H1 (cell line): Measurements from ENCODE around the gene HACD1. TPM values are rescaled to one million over a fixed set of nuclear protein-coding genes. Genes with fewer than 3 reads are reported as not detected.

ENCODE experiments used
- CTCF ChIA-PET: fragments of 300-600 bp; sonication (Branson Sonifier 250); formaldehyde crosslinking; loops from one replicate; lab custom pipeline; 2021; ENCODE audit not compliant: partially characterized antibody; lab: Charles Lee
- POLR2A ChIA-PET: fragments of 300-600 bp; sonication (Branson Sonifier 250); formaldehyde crosslinking; loops from one replicate; lab custom pipeline; 2021; ENCODE audit warnings: inconsistent platforms; ENCODE audit not compliant: partially characterized antibody; lab: Charles Lee
- DNase-seq, 2 experiments: peaks; one replicate each; pipeline versions ENCODE4 v3.0.0 to v3.0.0-alpha.2; 2010 to 2022; ENCODE audit warnings: low spot score in 2 of 2, low read depth in 1 of 2, mixed read lengths in 1 of 2
- FAIRE-seq: peaks from 2 replicates; lab custom pipeline; 2011; peaks lifted over from hg19 to GRCh38; lab: Jason Lieb, UNC
- H2AFZ ChIP-seq: 2 replicates; pipeline ENCODE4 v1.8.1; 2012; ENCODE audit warnings: low read length, inconsistent platforms
- H2AK5ac ChIP-seq: 2 replicates; pipeline ENCODE4 v1.6.1; 2013; ENCODE audit warnings: low read depth, low read length
- H2BK120ac ChIP-seq: replicated peaks from 2 replicates; pipeline ENCODE3; 2013; ENCODE audit warnings: low read depth, low read length, inconsistent platforms
- H2BK12ac ChIP-seq: 2 replicates; pipeline ENCODE4 v1.6.1; 2013; ENCODE audit warnings: low read depth, low read length
- H2BK15ac ChIP-seq: 2 replicates; pipeline ENCODE4 v1.6.1; 2013; ENCODE audit warnings: low read length
- H2BK20ac ChIP-seq: 2 replicates; pipeline ENCODE4 v1.6.1; 2013; ENCODE audit warnings: low read length
- H2BK5ac ChIP-seq: 2 replicates; pipeline ENCODE4 v1.6.1; 2013; ENCODE audit warnings: low read depth, low read length
- H3K14ac ChIP-seq: 2 replicates; pipeline ENCODE4 v1.6.1; 2013; ENCODE audit warnings: inconsistent platforms; ENCODE audit not compliant: insufficient read length
- H3K18ac ChIP-seq: 2 replicates; pipeline ENCODE4 v1.6.1; 2013; ENCODE audit warnings: low read length; ENCODE audit errors: extremely low read depth
- H3K23ac ChIP-seq: 2 replicates; pipeline ENCODE4 v1.6.1; 2013; ENCODE audit warnings: inconsistent platforms; ENCODE audit not compliant: insufficient read length
- H3K23me2 ChIP-seq: 2 replicates; pipeline ENCODE4 v1.6.1; 2013; ENCODE audit warnings: low read depth, low read length
- H3K27ac ChIP-seq: 2 replicates; pipeline ENCODE4 v1.6.1; 2011; ENCODE audit warnings: low read depth, low read length, inconsistent platforms
- H3K27me3 ChIP-seq, 4 experiments: replicated peaks in 1 of 4; 1 replicate in 1 of 4; 2 replicates in 3 of 4; pipeline versions ENCODE4 v1.6.1 to v1.8.1; 2011 to 2013; ENCODE audit warnings: low read length in 3 of 4, mild to moderate bottlenecking in 3 of 4, inconsistent platforms in 2 of 4, mixed read lengths in 2 of 4, moderate library complexity in 1 of 4; ENCODE audit not compliant: control insufficient read depth in 3 of 4, insufficient read depth in 3 of 4; ENCODE audit errors: extremely low read depth in 1 of 4
- H3K36me3 ChIP-seq, 4 experiments: 2 replicates each; pipeline versions ENCODE4 v1.6.1 to v1.8.1; 2011 to 2013; ENCODE audit warnings: mild to moderate bottlenecking in 4 of 4, low read length in 3 of 4, moderate library complexity in 2 of 4, control low read depth in 1 of 4, inconsistent platforms in 1 of 4; ENCODE audit not compliant: insufficient read depth in 4 of 4, control insufficient read depth in 2 of 4
- H3K4ac ChIP-seq: replicated peaks from 2 replicates; pipeline ENCODE3; 2013; ENCODE audit warnings: low read length, low read depth, mixed read lengths, inconsistent platforms; ENCODE audit not compliant: insufficient read length
- H3K4me1 ChIP-seq, 4 experiments: replicated peaks in 1 of 4; 1 replicate in 1 of 4; 2 replicates in 3 of 4; pipeline versions ENCODE4 v1.6.1 to v1.8.1; 2011 to 2013; ENCODE audit warnings: low read length in 3 of 4, inconsistent platforms in 2 of 4, mixed read lengths in 1 of 4; ENCODE audit not compliant: insufficient read depth in 4 of 4, control insufficient read depth in 3 of 4
- H3K4me2 ChIP-seq, 2 experiments: 2 replicates each; pipeline versions ENCODE4 v1.6.1 to v1.8.1; 2011 to 2013; ENCODE audit warnings: low read depth in 2 of 2, low read length in 2 of 2, control low read depth in 1 of 2, inconsistent platforms in 1 of 2, mild to moderate bottlenecking in 1 of 2; ENCODE audit not compliant: insufficient read depth in 1 of 2
- H3K4me3 ChIP-seq, 4 experiments: fragments of 200-600, 300-600 bp in 1 of 4; sonication (generic), shearing (Covaris generic), sonication (Bioruptor Twin) in 1 of 4; 2 replicates each; pipeline versions ENCODE4 v1.5.1 to v1.8.1; 2011 to 2016; ENCODE audit warnings: low read length in 4 of 4, low read depth in 3 of 4, control low read depth in 2 of 4, inconsistent platforms in 2 of 4, mild to moderate bottlenecking in 2 of 4, mixed read lengths in 1 of 4, moderate library complexity in 1 of 4; ENCODE audit not compliant: insufficient read depth in 2 of 4; ENCODE audit errors: extremely low read depth in 1 of 4
- H3K56ac ChIP-seq: replicated peaks from 2 replicates; pipeline ENCODE3; 2013; ENCODE audit warnings: low read depth, mild to moderate bottlenecking, mixed read lengths, low read length, inconsistent platforms; ENCODE audit not compliant: insufficient read length
- H3K79me1 ChIP-seq: 2 replicates; pipeline ENCODE4 v1.6.1; 2013; ENCODE audit warnings: low read depth, low read length, control low read depth
- H3K79me2 ChIP-seq, 2 experiments: 2 replicates each; pipeline versions ENCODE4 v1.6.1 to v1.8.1; 2012 to 2013; ENCODE audit warnings: low read length in 2 of 2, mild to moderate bottlenecking in 2 of 2, inconsistent platforms in 1 of 2; ENCODE audit not compliant: insufficient read depth in 2 of 2, control insufficient read depth in 1 of 2
- H3K9ac ChIP-seq, 4 experiments: replicated peaks in 1 of 4; 1 replicate in 1 of 4; 2 replicates in 3 of 4; pipeline versions ENCODE4 v1.6.1 to v1.8.1; 2011 to 2013; ENCODE audit warnings: low read depth in 3 of 4, low read length in 3 of 4, control low read depth in 2 of 4, mild to moderate bottlenecking in 2 of 4, moderate library complexity in 2 of 4, inconsistent platforms in 1 of 4; ENCODE audit errors: extremely low read depth in 1 of 4
- H3K9me3 ChIP-seq, 2 experiments: 2 replicates each; pipeline versions ENCODE4 v1.6.1 to v1.8.1; 2012 to 2013; ENCODE audit warnings: mild to moderate bottlenecking in 2 of 2, moderate library complexity in 2 of 2, control low read depth in 1 of 2, inconsistent platforms in 1 of 2, low read depth in 1 of 2, low read length in 1 of 2, mixed read lengths in 1 of 2; ENCODE audit not compliant: insufficient read depth in 2 of 2
- H4K20me1 ChIP-seq, 2 experiments: replicated peaks in 1 of 2; 2 replicates each; pipeline versions ENCODE3 to v1.8.1; 2011 to 2013; ENCODE audit warnings: inconsistent platforms in 2 of 2, low read length in 2 of 2, mild to moderate bottlenecking in 1 of 2; ENCODE audit not compliant: insufficient read depth in 2 of 2, control insufficient read depth in 1 of 2
- H4K5ac ChIP-seq: 2 replicates; pipeline ENCODE4 v1.6.1; 2013; ENCODE audit warnings: low read length, low read depth, mixed read lengths, inconsistent platforms; ENCODE audit not compliant: insufficient read length
- H4K8ac ChIP-seq: 2 replicates; pipeline ENCODE4 v1.8.0; 2013; ENCODE audit warnings: mild to moderate bottlenecking, moderate library complexity, low read length, inconsistent platforms; ENCODE audit not compliant: insufficient read depth; ENCODE audit errors: extremely low read depth
- H4K91ac ChIP-seq: replicated peaks from 2 replicates; pipeline ENCODE3; 2013; ENCODE audit warnings: low read length, mixed read lengths, inconsistent platforms; ENCODE audit not compliant: insufficient read length
- HDAC2 ChIP-seq, 2 experiments: fragments of 300-600 bp in 1 of 2; sonication (generic) in 1 of 2; IDR thresholded peaks; 2 replicates each; pipeline ENCODE4 v1.6.1; 2011 to 2012; ENCODE audit warnings: low read depth in 2 of 2, low read length in 2 of 2, mild to moderate bottlenecking in 2 of 2, moderate library complexity in 2 of 2, borderline replicate concordance in 1 of 2, inconsistent platforms in 1 of 2
- WGBS, 2 experiments: shearing (Covaris generic) in 1 of 2; methylation state at CpG; one replicate each; pipeline versions ENCODE4 v1.1.6 to v1.1.7; 2013 to 2015; ENCODE audit warnings: low lambda C conversion rate in 2 of 2, mixed read lengths in 2 of 2, inconsistent platforms in 1 of 2, low coverage in 1 of 2, missing lambda C conversion rate in 1 of 2; ENCODE audit not compliant: insufficient replicate concordance in 2 of 2, insufficient coverage in 1 of 2, insufficient read length in 1 of 2; ENCODE audit errors: extremely low coverage in 1 of 2, missing lambda C conversion rate in 1 of 2; 5-methylcytosine and 5-hydroxymethylcytosine counted together
- polyA plus RNA-seq, 7 experiments: library from polyadenylated mRNA; depleted of rRNA in 3 of 7; stranded (reverse) in 5 of 7; unstranded in 2 of 7; fragments of >200 nt in 5 of 7; fragments of 200-250 nt in 2 of 7; gene quantifications; 1 replicate in 5 of 7; 2 replicates in 1 of 7; 4 replicates in 1 of 7; pipeline versions ENCODE4 v1.2.1 to v1.2.3, GENCODE V29; 2011 to 2013; ENCODE audit warnings: missing spikeins in 2 of 7, mixed read lengths in 2 of 7
- total RNA-seq: library from RNA; stranded (reverse); fragmentation: NEBNext Ultra II Directional; extraction: Animal tissue kit (Norgen Biotek cat#: 25700); gene quantifications from 2 replicates; pipeline ENCODE4 v1.2.1, GENCODE V29; 2021

The HACD1 gene
- total and polyA plus RNA-seq, 2 of the 8 experiments (the other 6 are each of a cell fraction or from before 2014, with no cell fraction given) = 18.7 to 30.8 TPM

DNA sequence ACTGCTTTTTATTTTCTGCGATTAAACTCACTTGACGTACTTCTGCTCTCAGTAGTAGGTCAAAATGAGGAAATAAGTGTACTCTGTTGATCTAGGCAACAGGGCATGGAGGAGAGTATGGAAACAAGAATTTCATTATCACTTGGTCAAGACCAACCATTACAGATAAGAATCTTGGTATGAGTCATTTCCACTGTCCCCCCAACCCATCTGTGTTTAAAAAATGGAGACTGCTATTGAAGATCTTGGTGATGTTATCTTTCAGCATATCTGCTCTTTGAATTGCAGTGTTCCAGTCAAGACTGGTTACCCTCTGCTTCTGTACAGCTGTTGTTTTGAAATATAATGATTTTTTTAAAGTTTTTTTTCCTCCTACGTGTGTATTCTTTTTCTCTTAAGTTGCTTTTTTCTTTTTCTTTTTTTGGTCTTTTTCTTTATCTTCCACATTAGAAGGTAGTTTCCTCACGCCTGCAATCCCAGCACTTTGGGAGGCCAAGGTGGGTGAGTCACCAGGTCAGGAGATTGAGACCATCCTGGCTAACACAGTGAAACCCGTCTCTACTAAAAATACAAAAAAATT is 38.5 kb upstream of the HACD1 start:
- Histone ChIP-seq H3K9me3 (peaks cover 7 to 20% of the 10 kb centered on the region in 2 experiments; a peak in 3 of 4 replicates), H2AK5ac (no peak overlapping the region), H2BK15ac (no peak overlapping the region), H2BK20ac (no peak overlapping the region), H3K27ac (no peak overlapping the region), H2BK5ac (no peak overlapping the region), H3K79me1 (no peaks in the 10 kb centered on the region; the same call in none of the 2 replicates), H3K4me2 (no peak overlapping the region), H4K5ac (no peak overlapping the region), H3K56ac (no peak overlapping the region), H3K23ac (no peak overlapping the region), H3K4me3 (no peak overlapping the region), H3K36me3 (peaks cover 0 to 13% (median 6%) of the 10 kb centered on the region in 4 experiments; a peak in 3 of 8 replicates), H3K4ac (no peak overlapping the region), H4K8ac (no peak overlapping the region), H3K9ac (no peak overlapping the region), H3K23me2 (no peaks in the 10 kb centered on the region), H3K14ac (no peak overlapping the region), H3K79me2 (peaks cover 13 to 92% of the 10 kb centered on the region in 2 experiments), H4K20me1 (peaks cover 0 to 2% of the 10 kb centered on the region in 2 experiments), H2BK12ac (no peak overlapping the region), H3K4me1 (peaks cover 3 to 15% (median 4%) of the 10 kb centered on the region in 4 experiments; a peak in 4 of 7 replicates), H3K27me3 (no peaks in the 10 kb centered on the region), H2BK120ac (no peak overlapping the region), H3K18ac (no peak overlapping the region), H4K91ac (no peak overlapping the region), H2AFZ (no peak overlapping the region)
- 91% methylated on average over 5 of the region's 5 CpGs; no CpG with 5 or more reads in 1 of the 2 experiments for WGBS, 2 experiments
- TF ChIP-seq HDAC2 (IDR thresholded peaks at IDR 0.05; ENCODE audit: borderline replicate concordance in 1 of 2, low read depth in 2 of 2, low read length in 2 of 2) = no peak
- DNase-seq (no peak), FAIRE-seq (no peak)
- ChIA-PET CTCF (interaction anchor here (2.2 kb wide), 1 partner anchor 8 kb away, joined by 7 read pairs; no protein-coding TSS in a partner anchor), POLR2A (no interaction called here)
